Transverse colon (tissue), 4 donors: ENCODE results near the gene C15orf40.

Source experiments
- EP300 ChIP-seq: sonication (generic); formaldehyde crosslinking; IDR thresholded peaks from one replicate; pipeline ENCODE4 v1.6.1; 2017; ENCODE audit warnings: antibody characterized with exemption, low read depth
- POLR2A ChIP-seq: fragments of 450-650 bp; IDR thresholded peaks from one replicate; pipeline ENCODE4 v1.6.1; 2016; ENCODE audit warnings: antibody characterized with exemption, mild to moderate bottlenecking, moderate library complexity
- POLR2AphosphoS5 ChIP-seq, 3 donors: sonication (generic); formaldehyde crosslinking; IDR thresholded peaks; one replicate each; pipeline ENCODE4 v1.6.1; 2016; ENCODE audit warnings: antibody characterized with exemption in 3 of 3
- TF ChIP-seq, protein P1 (sequence below), 5 experiments: fragments of 200-600 bp in 3 of 5; fragments of 450-650 bp in 2 of 5; sonication (generic) in 3 of 5; IDR thresholded peaks; 1 replicate in 2 of 5; 2 replicates in 3 of 5; pipeline ENCODE4 v1.5.1; 2016 to 2017; ENCODE audit warnings: antibody characterized with exemption in 5 of 5, inconsistent platforms in 3 of 5, mild to moderate bottlenecking in 2 of 5, moderate library complexity in 1 of 5

DNA sequence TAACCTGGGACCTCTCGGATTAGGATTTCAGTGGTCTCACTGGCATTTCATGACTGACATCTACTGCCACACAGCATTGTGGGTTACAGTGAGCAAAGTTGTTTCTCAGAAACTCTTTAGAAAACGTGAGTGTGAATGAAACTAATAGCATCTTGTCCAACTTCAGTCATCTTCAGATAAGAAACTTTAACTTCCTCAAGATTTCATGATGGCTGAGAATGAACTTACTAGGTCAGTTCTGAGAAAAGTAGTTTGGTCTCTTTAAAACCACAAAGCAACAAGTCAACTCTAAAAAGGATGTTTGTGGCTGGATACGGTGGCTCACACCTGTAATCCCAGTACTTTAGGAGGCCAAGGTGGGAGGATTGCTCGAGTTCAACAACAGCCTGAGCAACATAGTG, 44.8 kb downstream of the C15orf40 start:
- TF ChIP-seq POLR2A, result no peak
- TF ChIP-seq, protein P1, sequence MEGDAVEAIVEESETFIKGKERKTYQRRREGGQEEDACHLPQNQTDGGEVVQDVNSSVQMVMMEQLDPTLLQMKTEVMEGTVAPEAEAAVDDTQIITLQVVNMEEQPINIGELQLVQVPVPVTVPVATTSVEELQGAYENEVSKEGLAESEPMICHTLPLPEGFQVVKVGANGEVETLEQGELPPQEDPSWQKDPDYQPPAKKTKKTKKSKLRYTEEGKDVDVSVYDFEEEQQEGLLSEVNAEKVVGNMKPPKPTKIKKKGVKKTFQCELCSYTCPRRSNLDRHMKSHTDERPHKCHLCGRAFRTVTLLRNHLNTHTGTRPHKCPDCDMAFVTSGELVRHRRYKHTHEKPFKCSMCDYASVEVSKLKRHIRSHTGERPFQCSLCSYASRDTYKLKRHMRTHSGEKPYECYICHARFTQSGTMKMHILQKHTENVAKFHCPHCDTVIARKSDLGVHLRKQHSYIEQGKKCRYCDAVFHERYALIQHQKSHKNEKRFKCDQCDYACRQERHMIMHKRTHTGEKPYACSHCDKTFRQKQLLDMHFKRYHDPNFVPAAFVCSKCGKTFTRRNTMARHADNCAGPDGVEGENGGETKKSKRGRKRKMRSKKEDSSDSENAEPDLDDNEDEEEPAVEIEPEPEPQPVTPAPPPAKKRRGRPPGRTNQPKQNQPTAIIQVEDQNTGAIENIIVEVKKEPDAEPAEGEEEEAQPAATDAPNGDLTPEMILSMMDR (IDR thresholded peaks at IDR 0.05), result no peak
- no peak for TF ChIP-seq EP300
- TF ChIP-seq POLR2AphosphoS5 (IDR thresholded peaks at IDR 0.05), result no peak
